HG03521 (cell line): ENCODE data around the gene CYBRD1.
"Not testable (repeated sequence)": the region's sequence is repeated elsewhere in the genome, so short reads cannot be mapped to it uniquely, and the experiment has no call there.

ENCODE experiments used
- ATAC-seq: cut with Tn5 transposase; IDR thresholded peaks from one replicate; pipeline ENCODE4 v1.9.1; 2021; ENCODE audit warnings: mild to moderate bottlenecking, moderate library complexity; ENCODE audit not compliant: unreplicated experiment

Gene CYBRD1

DNA sequence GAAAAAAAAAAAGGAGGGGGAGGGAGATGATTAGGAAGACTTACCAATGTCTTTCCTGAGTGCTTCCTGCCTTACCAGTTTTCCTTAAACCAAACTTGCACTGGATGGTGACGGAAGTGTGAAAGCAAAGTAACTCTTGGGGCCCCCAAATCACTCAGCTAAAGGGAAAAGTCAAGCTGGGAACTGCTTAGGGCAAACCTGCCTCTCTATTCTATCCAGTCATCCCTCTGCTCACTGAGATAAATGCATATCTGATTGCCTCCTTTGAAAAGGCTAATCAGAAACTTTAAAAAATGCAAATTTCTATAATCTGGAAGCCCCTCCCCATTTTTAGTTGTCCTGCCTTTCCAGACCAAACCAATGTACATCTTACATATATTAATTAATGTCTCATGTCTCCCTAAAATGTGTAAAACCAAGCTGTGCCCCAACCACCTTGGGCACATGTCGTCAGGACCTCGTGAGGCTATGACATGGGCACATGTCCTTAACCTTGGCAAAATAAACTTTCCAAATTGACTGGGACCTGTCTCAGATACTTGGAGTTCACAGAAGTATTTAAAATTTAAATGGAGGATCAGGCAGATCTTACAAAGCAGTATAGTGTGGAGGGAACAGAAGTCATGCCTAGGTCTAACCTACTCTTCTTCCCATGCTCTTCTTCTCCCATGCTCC, 7.2 kb upstream of the CYBRD1 start:
- ATAC-seq, result no peak

GRCh38 chr2:171515672-171516298, 6.5 kb upstream of the CYBRD1 start:
- ATAC-seq, result no peak

DNA sequence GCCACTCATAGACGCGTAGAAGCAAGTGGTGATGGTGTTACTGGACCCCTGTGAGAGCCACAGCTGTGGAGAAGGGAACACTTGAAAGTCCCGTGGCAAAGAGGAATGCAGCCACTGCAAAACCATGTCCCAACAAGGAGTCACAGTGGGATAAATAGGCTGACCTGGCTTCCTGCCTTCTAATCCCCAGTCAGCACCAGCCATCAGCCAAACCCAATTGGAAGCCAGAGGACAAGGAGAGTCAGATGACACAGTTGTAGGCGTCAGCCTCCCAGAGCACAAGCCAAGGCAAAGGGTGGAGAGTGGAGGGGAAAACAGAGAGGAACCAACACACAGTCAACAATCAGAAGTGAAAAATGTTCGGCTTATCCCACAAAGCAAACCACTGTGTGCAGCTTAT, 5.5 kb upstream of the CYBRD1 start:
- no peak for ATAC-seq

- ATAC-seq, result no peak
These were observed 1.8 kb upstream of the CYBRD1 start for GRCh38 chr2:171520471-171520870.

- no peak for ATAC-seq
These were observed 768 bp upstream of the CYBRD1 start for GRCh38 chr2:171521361-171522051.

DNA sequence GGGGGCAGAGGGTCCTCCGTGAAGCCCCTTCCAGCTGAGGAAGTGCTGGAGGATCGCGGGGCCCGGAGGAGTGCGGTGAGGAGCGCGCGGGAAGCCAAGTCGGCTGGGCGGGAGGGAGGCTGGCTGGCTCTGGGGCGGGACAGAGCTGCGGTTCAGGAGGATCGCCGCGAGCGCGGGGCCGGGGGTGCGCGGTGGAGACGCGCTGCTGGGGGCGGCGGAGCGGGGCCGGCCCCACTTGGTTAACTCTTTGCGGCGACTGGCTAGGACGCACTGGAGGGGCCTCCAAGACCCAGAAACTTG, 464 bp downstream of the CYBRD1 start:
- ATAC-seq, result no peak

DNA sequence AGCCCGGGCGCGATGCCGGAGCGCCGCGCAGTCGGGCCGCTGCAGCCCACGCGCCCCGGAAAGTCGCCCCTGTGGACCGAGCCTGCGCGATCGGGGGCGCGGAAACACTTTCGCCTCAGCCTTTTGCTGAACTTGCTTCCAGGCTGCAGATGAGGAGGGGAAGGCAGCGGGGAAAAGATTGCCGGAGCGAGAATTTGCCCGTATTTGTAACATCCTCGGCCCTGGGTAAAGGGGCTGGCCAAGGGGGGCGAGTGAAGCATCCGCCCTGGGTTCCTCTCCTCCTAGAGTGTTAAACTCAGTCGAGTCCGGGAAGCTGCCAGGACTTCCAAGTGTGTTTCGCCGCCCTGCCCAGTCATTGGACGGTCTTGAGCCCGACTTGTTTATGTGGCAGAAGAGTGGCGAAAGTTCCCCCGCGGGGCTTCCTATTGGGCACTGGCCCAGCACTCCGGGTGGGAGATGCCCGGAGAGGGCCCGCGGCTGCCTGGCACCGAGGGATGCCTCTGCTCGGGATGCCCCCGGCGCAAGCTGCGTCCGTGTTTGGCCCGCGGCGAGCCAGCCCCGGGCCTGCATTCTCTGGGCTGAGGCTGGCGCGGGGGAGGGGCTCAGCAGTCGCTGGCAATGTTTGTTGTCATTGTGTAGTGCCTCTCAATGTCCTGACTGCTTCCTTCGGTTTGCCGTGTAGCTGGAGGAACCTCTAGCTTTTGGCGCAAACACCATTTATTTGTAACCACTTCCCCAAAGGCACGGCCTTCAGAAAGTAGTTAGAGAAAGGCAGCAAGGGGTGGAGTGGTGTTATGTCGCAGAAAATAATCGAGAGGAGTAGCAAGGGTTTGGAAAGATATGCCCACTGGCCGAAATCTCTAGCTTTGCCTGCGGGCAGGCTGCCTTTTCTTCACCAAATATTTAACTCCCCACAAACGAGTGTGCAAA, 1.1 kb downstream of the CYBRD1 start:
- ATAC-seq, result no peak

DNA sequence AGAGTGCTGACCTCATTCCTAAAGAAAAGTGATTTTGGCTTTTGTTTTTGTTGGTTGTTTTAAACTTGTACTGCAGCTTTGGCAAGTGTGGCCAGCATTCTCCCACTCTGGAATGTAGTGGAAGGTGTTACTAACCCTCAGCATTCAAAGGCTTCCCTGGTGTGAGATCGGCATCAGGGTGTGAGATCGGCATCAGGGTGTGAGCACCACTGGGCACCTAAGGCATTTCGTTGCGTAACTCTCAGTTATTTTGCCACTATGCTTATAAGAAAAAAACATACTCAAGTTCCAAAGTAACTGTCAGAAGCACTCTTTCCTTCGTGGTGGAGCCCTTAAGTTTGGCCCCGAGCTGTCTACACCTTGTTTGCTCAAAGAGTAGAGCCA, 1.7 kb downstream of the CYBRD1 start:
- ATAC-seq, result no peak

DNA sequence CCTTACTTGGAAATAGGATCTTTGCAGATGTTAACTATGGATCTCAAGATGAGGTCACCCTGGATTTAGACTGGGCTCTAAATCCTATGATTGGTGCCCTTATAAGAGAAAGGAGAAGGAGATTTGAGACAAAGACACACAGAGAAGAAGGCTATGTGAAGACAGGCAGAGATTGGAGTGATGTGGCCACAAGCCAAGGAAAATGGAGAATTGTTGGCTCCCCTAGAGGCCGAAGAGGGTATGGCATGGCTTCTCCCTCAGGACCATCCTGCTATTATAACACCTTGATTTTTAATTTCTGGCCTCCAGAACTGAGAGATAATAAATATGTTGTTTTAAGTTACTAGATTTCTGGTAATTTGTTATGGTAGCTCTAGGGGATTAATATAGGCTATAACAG, 7.6 kb downstream of the CYBRD1 start:
- no peak for ATAC-seq

- no peak for ATAC-seq
These were observed 8.1 kb downstream of the CYBRD1 start for GRCh38 chr2:171530378-171530777.

DNA sequence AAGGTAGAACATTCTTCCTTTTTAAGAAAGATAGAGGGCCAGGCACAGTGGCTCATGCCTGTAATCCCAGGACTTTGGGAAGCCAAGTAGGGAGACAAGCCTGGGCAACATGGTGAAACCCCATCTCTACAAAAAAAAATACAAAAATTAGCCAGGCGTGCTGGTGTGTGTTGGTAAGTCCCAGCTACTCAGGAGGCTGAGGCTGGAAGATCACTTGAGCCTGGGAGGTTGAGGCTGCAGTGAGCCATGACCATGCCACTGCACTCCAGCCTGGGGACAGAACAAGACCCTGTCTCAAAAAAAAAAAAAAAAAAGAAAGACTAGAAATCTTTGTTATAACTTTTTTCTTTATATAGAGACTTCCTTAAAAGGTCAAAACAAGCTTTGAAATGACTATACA, 8.6 kb downstream of the CYBRD1 start:
- ATAC-seq, result not testable (repeated sequence)

DNA sequence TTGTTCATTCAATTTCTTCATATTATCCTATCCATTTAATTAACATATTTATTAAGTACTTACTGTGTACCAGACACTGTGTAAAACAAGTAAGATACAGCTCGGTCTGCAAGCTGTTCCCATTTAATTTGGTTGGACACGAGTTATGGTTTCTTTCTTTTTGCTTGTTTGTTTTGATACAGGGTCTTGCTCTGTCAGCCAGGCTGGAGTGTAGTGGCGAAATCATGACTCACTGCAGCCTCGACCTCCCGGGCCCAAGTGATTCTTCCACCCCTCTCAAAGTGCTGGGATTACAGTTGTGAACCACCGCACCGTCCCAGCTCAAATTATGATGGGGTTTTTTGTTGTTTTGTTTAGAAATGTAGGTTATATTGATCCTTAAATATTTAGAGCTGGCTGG, 9.0 kb downstream of the CYBRD1 start:
- ATAC-seq, result no peak

DNA sequence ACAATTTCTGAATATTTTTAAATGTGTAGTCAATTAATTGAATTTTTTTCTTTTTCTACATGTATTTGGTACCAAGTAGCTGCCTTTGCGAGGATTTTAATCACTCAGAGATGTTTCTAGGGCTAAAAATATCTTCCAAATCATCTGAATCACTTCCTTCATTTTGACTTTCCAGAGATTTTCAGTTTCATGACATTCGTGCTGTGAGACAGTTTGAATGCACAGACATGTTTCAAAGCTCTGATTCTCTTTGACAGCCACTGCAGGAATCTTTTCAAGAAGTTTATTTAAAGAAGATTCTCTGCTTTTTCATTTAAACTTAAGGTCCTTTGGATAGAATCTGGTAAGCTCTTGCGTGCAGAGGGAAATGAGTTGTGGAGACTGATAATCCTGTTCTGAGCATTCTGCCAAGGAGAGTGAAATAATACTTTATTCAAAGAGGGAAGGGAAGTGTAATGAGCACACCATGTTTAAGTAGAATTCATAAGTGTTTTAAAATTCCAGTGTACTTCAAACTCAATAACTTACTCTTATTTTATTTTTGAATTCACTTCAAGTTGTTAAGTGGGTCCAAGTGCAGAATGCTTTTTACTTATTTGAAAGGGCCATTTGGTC, 9.7 kb downstream of the CYBRD1 start:
- no peak for ATAC-seq

GRCh38 chr2:171533331-171533730, 11.1 kb downstream of the CYBRD1 start:
- no peak for ATAC-seq

GRCh38 chr2:171535528-171535927, 13.3 kb downstream of the CYBRD1 start:
- ATAC-seq, result not testable (repeated sequence)

DNA sequence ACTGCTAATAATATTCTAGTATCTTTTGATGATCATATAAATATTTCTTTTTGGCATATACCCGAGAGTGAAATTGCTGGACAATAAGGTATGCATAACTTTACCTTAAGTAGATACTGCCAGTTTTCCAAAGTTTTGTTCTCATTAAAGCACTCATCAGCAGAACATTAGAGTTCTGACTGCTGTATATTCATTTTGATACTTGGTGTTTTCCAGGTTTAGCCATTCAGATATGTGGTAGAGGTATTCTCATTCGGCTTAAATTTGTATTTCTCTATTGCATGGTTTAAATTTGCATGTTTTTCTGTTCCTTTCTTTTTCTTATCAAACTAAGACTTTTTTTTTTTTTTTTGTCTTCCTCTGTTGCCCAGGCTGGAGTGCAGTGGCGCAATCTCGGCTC, 18.2 kb downstream of the CYBRD1 start:
- ATAC-seq, result no peak

DNA sequence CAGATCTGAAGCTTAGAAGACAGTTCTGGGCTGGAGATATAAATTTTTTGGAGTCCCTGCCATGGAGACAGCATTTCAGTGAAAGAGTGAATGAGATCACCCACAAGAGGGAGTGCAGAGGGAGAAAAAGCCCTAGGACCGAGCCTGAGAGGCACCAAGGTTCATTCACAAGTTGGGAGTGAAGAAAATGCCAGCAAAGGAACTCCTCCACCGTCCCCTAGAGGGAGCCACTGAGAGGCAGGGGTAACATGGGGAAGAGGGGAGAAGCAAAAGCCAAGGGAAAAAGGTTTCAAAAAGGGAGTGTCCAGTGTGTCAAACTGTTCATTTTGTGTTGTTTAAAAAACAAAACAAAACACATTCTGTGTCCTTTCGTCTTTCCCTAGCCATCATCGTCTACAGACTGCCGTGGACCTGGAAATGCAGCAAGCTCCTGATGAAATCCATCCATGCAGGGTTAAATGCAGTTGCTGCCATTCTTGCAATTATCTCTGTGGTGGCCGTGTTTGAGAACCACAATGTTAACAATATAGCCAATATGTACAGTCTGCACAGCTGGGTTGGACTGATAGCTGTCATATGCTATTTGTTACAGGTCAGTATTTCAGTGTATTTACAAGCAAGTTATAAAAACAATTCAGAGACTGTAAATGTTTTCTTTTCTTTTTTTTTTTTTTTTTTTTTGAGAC, 19.1 kb downstream of the CYBRD1 start:
- no peak for ATAC-seq

GRCh38 chr2:171545086-171545485, 22.8 kb downstream of the CYBRD1 start:
- no peak for ATAC-seq

DNA sequence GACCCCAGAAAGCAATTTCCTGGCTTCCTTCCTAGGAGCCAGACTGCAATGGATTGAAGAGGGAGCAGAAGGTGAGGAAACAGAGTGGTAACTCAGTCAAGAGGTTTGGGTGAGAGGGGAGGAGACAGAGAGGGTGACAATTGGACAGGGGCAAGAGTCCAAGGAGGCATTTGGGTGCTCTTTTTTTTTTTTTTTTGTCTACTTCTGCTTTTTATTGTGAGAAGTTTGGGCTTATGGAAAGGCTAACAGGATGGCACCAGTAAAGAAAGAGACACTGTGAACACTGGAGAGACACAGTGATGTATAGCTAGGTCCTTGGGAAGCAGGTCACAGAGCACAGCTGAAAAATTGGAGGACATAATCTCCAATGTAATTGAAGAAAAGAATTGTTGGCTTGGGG, 25.0 kb downstream of the CYBRD1 start:
- ATAC-seq, result no peak

DNA sequence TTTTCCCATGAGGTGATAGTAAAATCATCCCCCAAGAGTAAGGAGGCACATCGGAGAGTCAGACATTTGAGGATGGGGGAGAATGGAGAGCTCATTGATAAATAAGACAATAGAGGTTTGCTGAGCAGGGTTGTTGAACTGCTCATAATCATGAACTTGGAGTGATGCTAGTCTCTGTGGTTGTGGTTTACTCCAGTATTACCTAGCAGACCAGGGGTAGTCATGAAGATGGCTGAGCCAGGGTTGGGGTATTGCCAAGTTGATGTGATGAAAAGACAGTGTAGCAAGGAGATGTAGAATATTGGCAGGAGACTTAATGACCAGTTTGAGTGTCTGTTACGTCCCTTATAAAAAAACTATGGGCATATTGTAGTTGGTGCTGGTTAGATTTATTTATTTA, 25.4 kb downstream of the CYBRD1 start:
- no peak for ATAC-seq
